PC-3 (cell line): ENCODE measurements around the gene ARHGAP5. TPM values are rescaled to one million over a fixed set of nuclear protein-coding genes. Genes with fewer than 3 reads are reported as not detected.

Experiments used
- ATAC-seq: fragments of 200-7000 bp; cut with Tn5 transposase; 2 replicates; pipeline ENCODE4 v1.9.1; 2020; ENCODE audit warnings: mild to moderate bottlenecking, moderate library complexity
- BruUV-seq: library from RNA; stranded (reverse); fragments of 400-500 nt; replicated peaks from 2 replicates; lab custom pipeline; 2021; lab: Mats Ljungman, UMichigan
- CTCF ChIA-PET: fragments of 300-600 bp; sonication (Branson Sonifier 250); formaldehyde crosslinking; loops from one replicate; lab custom pipeline; 2022; ENCODE audit warnings: antibody characterized with exemption; lab: Charles Lee
- POLR2A ChIA-PET: fragments of 300-600 bp; sonication (Branson Sonifier 250); formaldehyde crosslinking; loops from one replicate; lab custom pipeline; 2022; ENCODE audit warnings: antibody characterized with exemption; ENCODE audit not compliant: unreplicated experiment; lab: Charles Lee
- DNase-seq: peaks from one replicate; pipeline ENCODE4 v3.0.0-alpha.2; 2015
- H2AFZ ChIP-seq: fragments of 300-600 bp; sonication (generic); 2 replicates; pipeline ENCODE4 v1.6.0; 2016; ENCODE audit warnings: antibody characterized with exemption, low read length
- H3F3A ChIP-seq: fragments of 300-600 bp; sonication (generic); one replicate; pipeline ENCODE4 v1.6.0; 2017; ENCODE audit warnings: antibody characterized with exemption, low read length, control low read depth, mild to moderate bottlenecking; ENCODE audit not compliant: unreplicated experiment
- H3K27ac ChIP-seq: fragments of 300-600 bp; sonication (generic); 2 replicates; pipeline ENCODE4 v1.5.1; 2016; ENCODE audit warnings: mild to moderate bottlenecking, low read length
- H3K27me3 ChIP-seq: fragments of 300-600 bp; sonication (generic); 2 replicates; pipeline ENCODE4 v1.6.1; 2016; ENCODE audit warnings: low read length, mixed read lengths
- H3K36me3 ChIP-seq: fragments of 300-600 bp; sonication (generic); 2 replicates; pipeline ENCODE4 v1.6.1; 2016; ENCODE audit warnings: low read depth, mixed run types, low read length, mixed read lengths
- H3K4me1 ChIP-seq: fragments of 300-600 bp; sonication (generic); 2 replicates; pipeline ENCODE4 v1.5.1; 2016; ENCODE audit warnings: low read length; ENCODE audit not compliant: insufficient read depth
- H3K4me2 ChIP-seq: fragments of 300-600 bp; sonication (generic); 2 replicates; pipeline ENCODE4 v1.6.0; 2016; ENCODE audit warnings: low read length
- H3K4me3 ChIP-seq: fragments of 300-600 bp; sonication (generic); 2 replicates; pipeline ENCODE4 v1.5.1; 2016; ENCODE audit warnings: mild to moderate bottlenecking, low read length, mixed read lengths
- H3K79me2 ChIP-seq: fragments of 300-600 bp; sonication (generic); 2 replicates; pipeline ENCODE4 v1.6.1; 2017; ENCODE audit warnings: low read length, mixed read lengths
- H3K9ac ChIP-seq: fragments of 300-600 bp; sonication (generic); 2 replicates; pipeline ENCODE4 v1.6.0; 2016; ENCODE audit warnings: mild to moderate bottlenecking, low read length
- H3K9me2 ChIP-seq: fragments of 300-600 bp; sonication (generic); replicated peaks from 2 replicates; pipeline ENCODE4 v1.6.1; 2016; ENCODE audit warnings: mixed run types, low read length, mixed read lengths
- H3K9me3 ChIP-seq: fragments of 300-600 bp; sonication (generic); 2 replicates; pipeline ENCODE4 v1.6.1; 2016; ENCODE audit warnings: low read length, mixed read lengths
- H4K20me1 ChIP-seq: fragments of 300-600 bp; sonication (generic); 2 replicates; pipeline ENCODE4 v1.6.1; 2016; ENCODE audit warnings: low read length, mixed read lengths
- CTCF ChIP-seq: fragments of 300-600 bp; sonication (generic); conservative IDR thresholded peaks from 2 replicates; pipeline ENCODE4 v1.5.1; 2017; ENCODE audit warnings: antibody characterized with exemption, low read depth, mild to moderate bottlenecking, low read length
- EZH2 ChIP-seq: fragments of 300-600 bp; sonication (generic); IDR thresholded peaks from one replicate; pipeline ENCODE4 v1.6.1; 2017; ENCODE audit warnings: antibody characterized with exemption, mild to moderate bottlenecking, low read length; ENCODE audit not compliant: unreplicated experiment
- EZH2phosphoT487 ChIP-seq: fragments of 300-600 bp; sonication (generic); IDR thresholded peaks from 2 replicates; pipeline ENCODE4 v1.6.1; 2018; ENCODE audit warnings: mild to moderate bottlenecking, antibody characterized with exemption, low read length, borderline replicate concordance
- intact Hi-C: fragments of 100-400 bp; cut with micrococcal nuclease; formaldehyde crosslinking; loops from 2 replicates; pipeline ENCODE4 v1.9.0; 2023
- total RNA-seq: library from RNA; depleted of rRNA; stranded (reverse); fragments of >200 nt; gene quantifications from 2 replicates; pipeline ENCODE4 v1.2.3, GENCODE V29; 2014

Gene ARHGAP5
- total RNA-seq, 1 experiment from 2014 or later, result 46.4 TPM

- H3F3A ChIP-seq, result no peaks in the 10 kb centered on the region
- no peaks in the 10 kb centered on the region for H3K27me3 ChIP-seq
- TF ChIP-seq EZH2phosphoT487, result no peak
- no peak for TF ChIP-seq CTCF
- TF ChIP-seq EZH2, result no peak
- no peak for ATAC-seq
- no peaks in the 10 kb centered on the region for H3K9me3 ChIP-seq
- no peak overlapping the region for H3K27ac ChIP-seq
- no peak overlapping the region for H2AFZ ChIP-seq
- peaks cover 21% of the 10 kb centered on the region; the same call in 1 of the 2 replicates for H4K20me1 ChIP-seq
- intact Hi-C loops, result no loop called here
- no peak overlapping the region for H3K4me2 ChIP-seq
- H3K9me2 ChIP-seq, result no peaks in the 10 kb centered on the region
- no peak overlapping the region for H3K9ac ChIP-seq
- peaks cover 13% of the 10 kb centered on the region; the same call in 1 of the 2 replicates for H3K36me3 ChIP-seq
- H3K79me2 ChIP-seq, result peaks cover 88% of the 10 kb centered on the region
- no peaks in the 10 kb centered on the region for H3K4me1 ChIP-seq
- DNase-seq, result no peak
- no TSS peak for BruUV-seq
- H3K4me3 ChIP-seq, result no peak overlapping the region
- ChIA-PET CTCF (no interaction called here), POLR2A (no interaction called here)
Measured at GRCh38 chr14:32099473-32099872, 22.4 kb downstream of the ARHGAP5 start.

GRCh38 chr14:32100175-32100574 lies 23.1 kb downstream of the ARHGAP5 start:
- intact Hi-C loops, result no loop called here
- H3K27me3 ChIP-seq, result no peaks in the 10 kb centered on the region
- ChIA-PET CTCF (no interaction called here), POLR2A (no interaction called here)
- H2AFZ ChIP-seq, result no peak overlapping the region
- H4K20me1 ChIP-seq, result peaks cover 24% of the 10 kb centered on the region; the same call in 1 of the 2 replicates
- H3K9ac ChIP-seq, result no peak overlapping the region
- peaks cover 88% of the 10 kb centered on the region for H3K79me2 ChIP-seq
- H3K4me1 ChIP-seq, result no peaks in the 10 kb centered on the region
- no peaks in the 10 kb centered on the region for H3F3A ChIP-seq
- H3K36me3 ChIP-seq, result peaks cover 13% of the 10 kb centered on the region; the same call in 1 of the 2 replicates
- no peaks in the 10 kb centered on the region for H3K9me2 ChIP-seq
- ATAC-seq (no peak), DNase-seq (no peak)
- H3K9me3 ChIP-seq, result no peaks in the 10 kb centered on the region
- no peak overlapping the region for H3K4me3 ChIP-seq
- BruUV-seq, result no TSS peak
- no peak overlapping the region for H3K27ac ChIP-seq
- TF ChIP-seq EZH2phosphoT487 (no peak), CTCF (no peak)
- H3K4me2 ChIP-seq, result no peak overlapping the region

- Histone ChIP-seq H3K4me1 (no peaks in the 10 kb centered on the region), H3K4me3 (no peak overlapping the region), H3K9ac (no peak overlapping the region), H3F3A (no peaks in the 10 kb centered on the region), H3K36me3 (peaks cover 6% of the 10 kb centered on the region; the same call in 1 of the 2 replicates), H3K79me2 (peaks cover 94% of the 10 kb centered on the region), H2AFZ (no peak overlapping the region), H3K4me2 (no peak overlapping the region), H3K9me2 (no peaks in the 10 kb centered on the region), H3K9me3 (no peaks in the 10 kb centered on the region), H3K27me3 (no peaks in the 10 kb centered on the region), H4K20me1 (peaks cover 34% of the 10 kb centered on the region; the same call in 1 of the 2 replicates), H3K27ac (no peak overlapping the region)
- no TSS peak for BruUV-seq
- intact Hi-C loops, result loop anchor here (2.0 kb wide), 1 partner anchor 27 kb away; no protein-coding TSS in a partner anchor
- peak; percentile 55; the same call in 1 of the 2 replicates for ATAC-seq
- no peak for TF ChIP-seq EZH2phosphoT487
- no peak for TF ChIP-seq CTCF
- TF ChIP-seq EZH2, result no peak
- ChIA-PET POLR2A (no interaction called here), CTCF (interaction anchor here (0.6 kb wide), 2 partner anchors 96 to 563 kb away, joined by 3 read pairs; no protein-coding TSS in a partner anchor)
- DNase-seq, result no peak
Measured at GRCh38 chr14:32102152-32102787, 25.2 kb downstream of the ARHGAP5 start.
